Ovary (tissue), 3 donors: ENCODE data around the gene CASP4.

Source experiments
- CTCF ChIP-seq, 3 donors: fragments of 450-650 bp in 2 of 3; fragments of 200-600 bp in 1 of 3; IDR thresholded peaks; one replicate each; pipeline versions ENCODE4 v1.5.1 to v1.8.0; 2016 to 2022; ENCODE audit warnings: antibody characterized with exemption in 3 of 3, mild to moderate bottlenecking in 1 of 3
- EP300 ChIP-seq: sonication (generic); formaldehyde crosslinking; IDR thresholded peaks from one replicate; pipeline ENCODE4 v1.6.1; 2017; ENCODE audit warnings: antibody characterized with exemption
- POLR2A ChIP-seq: fragments of 450-650 bp; IDR thresholded peaks from one replicate; pipeline ENCODE4 v1.6.1; 2017; ENCODE audit warnings: antibody characterized with exemption, mild to moderate bottlenecking, moderate library complexity
- donor health status: DM: no; HTN: no; CAD: no.

- TF ChIP-seq POLR2A: no peak
- no peak for TF ChIP-seq CTCF (IDR thresholded peaks at IDR 0.05)
- TF ChIP-seq EP300: no peak
These were observed 35.6 kb upstream of the CASP4 start for GRCh38 chr11:105004021-105004420.
